HepG2 (cell line): Measurements from ENCODE around the gene PAM16. TPM values are rescaled to one million over a fixed set of nuclear protein-coding genes. Genes with fewer than 3 reads are reported as not detected.

Source experiments
- HNRNPL ChIP-seq: fragments of 200-400 bp; formaldehyde crosslinking; IDR thresholded peaks from 2 replicates; pipeline ENCODE4 v1.6.1; 2017; ENCODE audit warnings: mild to moderate bottlenecking, low read depth, low read length
- KLF6 ChIP-seq: IDR thresholded peaks from 2 replicates; pipeline ENCODE4 v1.8.0; 2016; ENCODE audit warnings: missing biosample characterization, missing genetic modification reagents
- MTA1 ChIP-seq: sonication (generic); formaldehyde crosslinking; IDR thresholded peaks from 2 replicates; pipeline ENCODE4 v1.4.0; 2020; ENCODE audit warnings: missing genetic modification reagents, mild to moderate bottlenecking, borderline replicate concordance
- SAP130 ChIP-seq: IDR thresholded peaks from 2 replicates; pipeline ENCODE4 v1.6.1; 2016; ENCODE audit warnings: low read depth
- SKI ChIP-seq: fragments of 450-650 bp; IDR thresholded peaks from one replicate; pipeline ENCODE4 v1.6.1; 2018; ENCODE audit warnings: mild to moderate bottlenecking; ENCODE audit not compliant: partially characterized antibody
- ZMYM3 ChIP-seq: sonication (generic); formaldehyde crosslinking; IDR thresholded peaks from 2 replicates; pipeline ENCODE4 v1.5.1; 2020; ENCODE audit warnings: mild to moderate bottlenecking, missing genetic modification reagents
- ZNF124 ChIP-seq: sonication (generic); formaldehyde crosslinking; IDR thresholded peaks from 2 replicates; pipeline ENCODE4 v1.4.0; 2020; ENCODE audit warnings: missing genetic modification reagents
- polyA plus RNA-seq, 8 experiments: library from polyadenylated mRNA; depleted of rRNA in 3 of 8; stranded (reverse) in 7 of 8; unstranded in 1 of 8; fragments of >200 nt; fragmentation: Illumina TruSeq in 4 of 8; extraction: Trizol in 4 of 8; gene quantifications; 2 replicates each; pipeline versions ENCODE4 v1.2.1 to v1.2.3, GENCODE V29; 2011 to 2016; ENCODE audit warnings: low read depth in 4 of 8, missing spikeins in 1 of 8, mixed read lengths in 1 of 8; ENCODE audit not compliant: insufficient read depth in 1 of 8
- total RNA-seq, 5 experiments: library from RNA; depleted of rRNA; stranded (reverse); fragments of >200 nt; fragmentation: Illumina TruSeq; extraction: Trizol; gene quantifications; 2 replicates each; pipeline ENCODE4 v1.2.3, GENCODE V29; 2016; ENCODE audit warnings: low read depth in 1 of 5
- TF ChIP-seq, protein P1 (sequence below): sonication (generic); formaldehyde crosslinking; conservative IDR thresholded peaks from 2 replicates; pipeline ENCODE4 v1.4.0; 2020; ENCODE audit warnings: mild to moderate bottlenecking, missing genetic modification reagents, moderate library complexity
- TF ChIP-seq, protein P2 (sequence below): sonication (generic); formaldehyde crosslinking; IDR thresholded peaks from 2 replicates; pipeline ENCODE4 v1.4.0; 2020; ENCODE audit warnings: missing genetic modification reagents, borderline replicate concordance
- TF ChIP-seq, protein P3 (sequence below): IDR thresholded peaks from 2 replicates; pipeline ENCODE4 v1.6.1; 2018; ENCODE audit warnings: missing genetic modification reagents

The PAM16 gene
- total and polyA plus RNA-seq, 2 of the 13 experiments (the other 11 are each of a cell fraction or from before 2014, with no cell fraction given), result 51.5 to 51.8 TPM

DNA sequence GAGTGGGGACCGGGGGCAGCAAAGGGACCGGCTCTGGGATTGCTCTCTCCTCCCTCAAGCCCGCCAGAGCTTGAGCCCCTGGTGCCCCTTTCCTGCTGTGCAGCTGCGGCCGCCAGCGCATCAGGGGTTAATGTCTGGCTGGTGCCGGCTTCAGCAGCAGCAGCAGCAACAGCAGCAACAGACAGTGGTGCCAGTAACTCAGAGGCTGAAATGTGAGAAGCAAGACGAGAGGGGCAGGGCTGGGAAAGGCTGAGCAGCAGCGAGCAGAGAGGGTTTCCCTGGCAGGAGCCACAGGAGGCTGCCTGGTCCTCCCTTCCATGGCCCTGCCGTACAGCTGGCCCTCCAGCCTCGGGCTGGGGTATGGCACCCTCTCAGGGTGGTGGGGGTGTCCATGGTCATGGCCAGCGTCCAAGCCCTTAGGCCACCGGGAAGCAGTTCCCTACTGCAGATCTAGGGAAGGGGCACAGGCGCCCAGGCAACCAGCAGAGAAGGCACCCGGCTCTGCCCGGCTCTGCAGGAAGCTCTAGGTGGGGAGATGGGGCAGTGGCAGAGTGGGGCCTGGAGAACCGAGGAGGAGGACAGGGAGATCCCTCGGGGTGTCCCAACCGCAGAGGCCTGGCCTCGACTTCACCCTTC, 57.2 kb downstream of the PAM16 start (continued):
- TF ChIP-seq MTA1 (CRISPR knock-in tag) (no peak), SAP130 (CRISPR knock-in tag) (peak; percentile 47), ZNF124 (0 out of 2 replicates have a peak, but pooled peaks have one; percentile 42), HNRNPL (peak; percentile 63; the same call in 1 of the 2 replicates), KLF6 (CRISPR knock-in tag) (0 out of 2 replicates have a peak, but pooled peaks have one; percentile 28), ZMYM3 (CRISPR knock-in tag) (peak; percentile 83), SKI (peak; percentile 86)
- TF ChIP-seq, protein P1, sequence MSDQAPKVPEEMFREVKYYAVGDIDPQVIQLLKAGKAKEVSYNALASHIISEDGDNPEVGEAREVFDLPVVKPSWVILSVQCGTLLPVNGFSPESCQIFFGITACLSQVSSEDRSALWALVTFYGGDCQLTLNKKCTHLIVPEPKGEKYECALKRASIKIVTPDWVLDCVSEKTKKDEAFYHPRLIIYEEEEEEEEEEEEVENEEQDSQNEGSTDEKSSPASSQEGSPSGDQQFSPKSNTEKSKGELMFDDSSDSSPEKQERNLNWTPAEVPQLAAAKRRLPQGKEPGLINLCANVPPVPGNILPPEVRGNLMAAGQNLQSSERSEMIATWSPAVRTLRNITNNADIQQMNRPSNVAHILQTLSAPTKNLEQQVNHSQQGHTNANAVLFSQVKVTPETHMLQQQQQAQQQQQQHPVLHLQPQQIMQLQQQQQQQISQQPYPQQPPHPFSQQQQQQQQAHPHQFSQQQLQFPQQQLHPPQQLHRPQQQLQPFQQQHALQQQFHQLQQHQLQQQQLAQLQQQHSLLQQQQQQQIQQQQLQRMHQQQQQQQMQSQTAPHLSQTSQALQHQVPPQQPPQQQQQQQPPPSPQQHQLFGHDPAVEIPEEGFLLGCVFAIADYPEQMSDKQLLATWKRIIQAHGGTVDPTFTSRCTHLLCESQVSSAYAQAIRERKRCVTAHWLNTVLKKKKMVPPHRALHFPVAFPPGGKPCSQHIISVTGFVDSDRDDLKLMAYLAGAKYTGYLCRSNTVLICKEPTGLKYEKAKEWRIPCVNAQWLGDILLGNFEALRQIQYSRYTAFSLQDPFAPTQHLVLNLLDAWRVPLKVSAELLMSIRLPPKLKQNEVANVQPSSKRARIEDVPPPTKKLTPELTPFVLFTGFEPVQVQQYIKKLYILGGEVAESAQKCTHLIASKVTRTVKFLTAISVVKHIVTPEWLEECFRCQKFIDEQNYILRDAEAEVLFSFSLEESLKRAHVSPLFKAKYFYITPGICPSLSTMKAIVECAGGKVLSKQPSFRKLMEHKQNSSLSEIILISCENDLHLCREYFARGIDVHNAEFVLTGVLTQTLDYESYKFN (CRISPR knock-in tag), result 0 out of 2 replicates have a peak, but pooled peaks have one; percentile 27
- TF ChIP-seq, protein P2, sequence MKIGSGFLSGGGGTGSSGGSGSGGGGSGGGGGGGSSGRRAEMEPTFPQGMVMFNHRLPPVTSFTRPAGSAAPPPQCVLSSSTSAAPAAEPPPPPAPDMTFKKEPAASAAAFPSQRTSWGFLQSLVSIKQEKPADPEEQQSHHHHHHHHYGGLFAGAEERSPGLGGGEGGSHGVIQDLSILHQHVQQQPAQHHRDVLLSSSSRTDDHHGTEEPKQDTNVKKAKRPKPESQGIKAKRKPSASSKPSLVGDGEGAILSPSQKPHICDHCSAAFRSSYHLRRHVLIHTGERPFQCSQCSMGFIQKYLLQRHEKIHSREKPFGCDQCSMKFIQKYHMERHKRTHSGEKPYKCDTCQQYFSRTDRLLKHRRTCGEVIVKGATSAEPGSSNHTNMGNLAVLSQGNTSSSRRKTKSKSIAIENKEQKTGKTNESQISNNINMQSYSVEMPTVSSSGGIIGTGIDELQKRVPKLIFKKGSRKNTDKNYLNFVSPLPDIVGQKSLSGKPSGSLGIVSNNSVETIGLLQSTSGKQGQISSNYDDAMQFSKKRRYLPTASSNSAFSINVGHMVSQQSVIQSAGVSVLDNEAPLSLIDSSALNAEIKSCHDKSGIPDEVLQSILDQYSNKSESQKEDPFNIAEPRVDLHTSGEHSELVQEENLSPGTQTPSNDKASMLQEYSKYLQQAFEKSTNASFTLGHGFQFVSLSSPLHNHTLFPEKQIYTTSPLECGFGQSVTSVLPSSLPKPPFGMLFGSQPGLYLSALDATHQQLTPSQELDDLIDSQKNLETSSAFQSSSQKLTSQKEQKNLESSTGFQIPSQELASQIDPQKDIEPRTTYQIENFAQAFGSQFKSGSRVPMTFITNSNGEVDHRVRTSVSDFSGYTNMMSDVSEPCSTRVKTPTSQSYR (CRISPR knock-in tag), result 0 out of 2 replicates have a peak, but pooled peaks have one; percentile 14
- TF ChIP-seq, protein P3, sequence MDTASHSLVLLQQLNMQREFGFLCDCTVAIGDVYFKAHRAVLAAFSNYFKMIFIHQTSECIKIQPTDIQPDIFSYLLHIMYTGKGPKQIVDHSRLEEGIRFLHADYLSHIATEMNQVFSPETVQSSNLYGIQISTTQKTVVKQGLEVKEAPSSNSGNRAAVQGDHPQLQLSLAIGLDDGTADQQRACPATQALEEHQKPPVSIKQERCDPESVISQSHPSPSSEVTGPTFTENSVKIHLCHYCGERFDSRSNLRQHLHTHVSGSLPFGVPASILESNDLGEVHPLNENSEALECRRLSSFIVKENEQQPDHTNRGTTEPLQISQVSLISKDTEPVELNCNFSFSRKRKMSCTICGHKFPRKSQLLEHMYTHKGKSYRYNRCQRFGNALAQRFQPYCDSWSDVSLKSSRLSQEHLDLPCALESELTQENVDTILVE, result 0 out of 2 replicates have a peak, but pooled peaks have one; percentile 29
- TF ChIP-seq, all 625 proteins: peak for 56
